ENCODE results near the gene FOXP4.

Gene FOXP4

GRCh38 chr6:41522780-41523548, 23.2 kb upstream of the FOXP4 start:
- Histone ChIP-seq H3K4me3 (ENCODE audit: extremely low read depth, insufficient read depth, low read length, poor library complexity, severe bottlenecking) (no peak overlapping the region), H3K4me1 (ENCODE audit: control insufficient read depth, insufficient read depth, low read length, poor library complexity, severe bottlenecking) (peaks cover 13% of the 10 kb centered on the region), H3K36me3 (ENCODE audit: control insufficient read depth, insufficient read depth, low read length) (no peaks in the 10 kb centered on the region), H3K9me3 (ENCODE audit: control insufficient read depth, low read length) (no peaks in the 10 kb centered on the region), H3K27ac (ENCODE audit: low read depth, low read length, severe bottlenecking) (no peak overlapping the region)
- 87 to 90% methylated on average over 9 to 14 of the region's 15 CpGs for WGBS, 2 experiments (ENCODE audit: insufficient coverage in 2 of 2)

- H3K4me3 ChIP-seq (ENCODE audit: extremely low read depth, insufficient read depth, low read length, poor library complexity, severe bottlenecking): no peak overlapping the region
- H3K9me3 ChIP-seq (ENCODE audit: control insufficient read depth, low read length): no peaks in the 10 kb centered on the region
- H3K36me3 ChIP-seq (ENCODE audit: control insufficient read depth, insufficient read depth, low read length): no peaks in the 10 kb centered on the region
- H3K4me1 ChIP-seq (ENCODE audit: control insufficient read depth, insufficient read depth, low read length, poor library complexity, severe bottlenecking): peaks cover 23% of the 10 kb centered on the region
- 67 to 85% methylated on average over 7 to 10 of the region's 14 CpGs for WGBS, 2 experiments (ENCODE audit: insufficient coverage in 2 of 2)
- no peak overlapping the region for H3K27ac ChIP-seq (ENCODE audit: low read depth, low read length, severe bottlenecking)
These were observed 22.1 kb upstream of the FOXP4 start for GRCh38 chr6:41523915-41524633.

- Histone ChIP-seq H3K4me1 (ENCODE audit: control insufficient read depth, insufficient read depth, low read length, poor library complexity, severe bottlenecking) (peaks cover 18% of the 10 kb centered on the region), H3K4me3 (ENCODE audit: extremely low read depth, insufficient read depth, low read length, poor library complexity, severe bottlenecking) (no peak overlapping the region), H3K36me3 (ENCODE audit: control insufficient read depth, insufficient read depth, low read length) (no peaks in the 10 kb centered on the region), H3K27ac (ENCODE audit: low read depth, low read length, severe bottlenecking) (no peak overlapping the region), H3K9me3 (ENCODE audit: control insufficient read depth, low read length) (no peaks in the 10 kb centered on the region)
- 48 to 63% methylated on average over 2 to 3 of the region's 7 CpGs for WGBS, 2 experiments (ENCODE audit: insufficient coverage in 2 of 2)
These were observed 21.6 kb upstream of the FOXP4 start for GRCh38 chr6:41524634-41525011.

- no peak overlapping the region for H3K4me3 ChIP-seq (ENCODE audit: extremely low read depth, insufficient read depth, low read length, poor library complexity, severe bottlenecking)
These were observed 18.3 kb upstream of the FOXP4 start for GRCh38 chr6:41527721-41528408.

GRCh38 chr6:41528409-41528963, 17.7 kb upstream of the FOXP4 start:
- H3K4me1 ChIP-seq (ENCODE audit: control insufficient read depth, insufficient read depth, low read length, poor library complexity, severe bottlenecking): peaks cover 24% of the 10 kb centered on the region
- no peaks in the 10 kb centered on the region for H3K9me3 ChIP-seq (ENCODE audit: control insufficient read depth, low read length)
- no peaks in the 10 kb centered on the region for H3K36me3 ChIP-seq (ENCODE audit: control insufficient read depth, insufficient read depth, low read length)
- H3K27ac ChIP-seq (ENCODE audit: low read depth, low read length, severe bottlenecking): no peak overlapping the region
- WGBS, 2 experiments (ENCODE audit: insufficient coverage in 2 of 2): 32 to 41% methylated on average over 5 of the region's 11 CpGs
- H3K4me3 ChIP-seq (ENCODE audit: extremely low read depth, insufficient read depth, low read length, poor library complexity, severe bottlenecking): no peak overlapping the region

More at GRCh38 chr6:41527721-41528408, 18.3 kb upstream of the FOXP4 start:
- Histone ChIP-seq H3K4me1 (ENCODE audit: control insufficient read depth, insufficient read depth, low read length, poor library complexity, severe bottlenecking) (peaks cover 24% of the 10 kb centered on the region), H3K36me3 (ENCODE audit: control insufficient read depth, insufficient read depth, low read length) (no peaks in the 10 kb centered on the region), H3K27ac (ENCODE audit: low read depth, low read length, severe bottlenecking) (no peak overlapping the region), H3K9me3 (ENCODE audit: control insufficient read depth, low read length) (no peaks in the 10 kb centered on the region)
- 15 to 31% methylated on average over 10 to 13 of the region's 14 CpGs for WGBS, 2 experiments (ENCODE audit: insufficient coverage in 2 of 2)

GRCh38 chr6:41529049-41529448, 17.1 kb upstream of the FOXP4 start:
- Histone ChIP-seq H3K4me1 (ENCODE audit: control insufficient read depth, insufficient read depth, low read length, poor library complexity, severe bottlenecking) (peaks cover 24% of the 10 kb centered on the region), H3K9me3 (ENCODE audit: control insufficient read depth, low read length) (no peaks in the 10 kb centered on the region), H3K4me3 (ENCODE audit: extremely low read depth, insufficient read depth, low read length, poor library complexity, severe bottlenecking) (no peak overlapping the region), H3K36me3 (ENCODE audit: control insufficient read depth, insufficient read depth, low read length) (no peaks in the 10 kb centered on the region), H3K27ac (ENCODE audit: low read depth, low read length, severe bottlenecking) (no peak overlapping the region)
- 97 to 100% methylated on average over 3 of the region's 5 CpGs for WGBS, 2 experiments (ENCODE audit: insufficient coverage in 2 of 2)

- Histone ChIP-seq H3K27ac (ENCODE audit: low read depth, low read length, severe bottlenecking) (no peak overlapping the region), H3K4me1 (ENCODE audit: control insufficient read depth, insufficient read depth, low read length, poor library complexity, severe bottlenecking) (peaks cover 24% of the 10 kb centered on the region), H3K9me3 (ENCODE audit: control insufficient read depth, low read length) (no peaks in the 10 kb centered on the region), H3K36me3 (ENCODE audit: control insufficient read depth, insufficient read depth, low read length) (no peaks in the 10 kb centered on the region), H3K4me3 (ENCODE audit: extremely low read depth, insufficient read depth, low read length, poor library complexity, severe bottlenecking) (no peak overlapping the region)
- WGBS, 2 experiments (ENCODE audit: insufficient coverage in 2 of 2): 74 to 82% methylated on average over 6 of the region's 7 CpGs
These were observed 16.2 kb upstream of the FOXP4 start for GRCh38 chr6:41529970-41530369.

GRCh38 chr6:41530476-41530875, 15.7 kb upstream of the FOXP4 start:
- 78 to 87% methylated on average over 4 to 7 of the region's 7 CpGs for WGBS, 2 experiments (ENCODE audit: insufficient coverage in 2 of 2)
- peaks cover 24% of the 10 kb centered on the region for H3K4me1 ChIP-seq (ENCODE audit: control insufficient read depth, insufficient read depth, low read length, poor library complexity, severe bottlenecking)
- H3K9me3 ChIP-seq (ENCODE audit: control insufficient read depth, low read length): no peaks in the 10 kb centered on the region
- no peaks in the 10 kb centered on the region for H3K36me3 ChIP-seq (ENCODE audit: control insufficient read depth, insufficient read depth, low read length)
- no peak overlapping the region for H3K27ac ChIP-seq (ENCODE audit: low read depth, low read length, severe bottlenecking)
- no peak overlapping the region for H3K4me3 ChIP-seq (ENCODE audit: extremely low read depth, insufficient read depth, low read length, poor library complexity, severe bottlenecking)

GRCh38 chr6:41531016-41531415, 15.2 kb upstream of the FOXP4 start:
- Histone ChIP-seq H3K4me3 (ENCODE audit: extremely low read depth, insufficient read depth, low read length, poor library complexity, severe bottlenecking) (no peak overlapping the region), H3K9me3 (ENCODE audit: control insufficient read depth, low read length) (no peaks in the 10 kb centered on the region), H3K4me1 (ENCODE audit: control insufficient read depth, insufficient read depth, low read length, poor library complexity, severe bottlenecking) (peaks cover 24% of the 10 kb centered on the region), H3K36me3 (ENCODE audit: control insufficient read depth, insufficient read depth, low read length) (no peaks in the 10 kb centered on the region), H3K27ac (ENCODE audit: low read depth, low read length, severe bottlenecking) (no peak overlapping the region)

GRCh38 chr6:41531591-41532582, 14.3 kb upstream of the FOXP4 start:
- Histone ChIP-seq H3K4me1 (ENCODE audit: control insufficient read depth, insufficient read depth, low read length, poor library complexity, severe bottlenecking) (peaks cover 24% of the 10 kb centered on the region), H3K9me3 (ENCODE audit: control insufficient read depth, low read length) (no peaks in the 10 kb centered on the region), H3K4me3 (ENCODE audit: extremely low read depth, insufficient read depth, low read length, poor library complexity, severe bottlenecking) (no peak overlapping the region), H3K36me3 (ENCODE audit: control insufficient read depth, insufficient read depth, low read length) (no peaks in the 10 kb centered on the region), H3K27ac (ENCODE audit: low read depth, low read length, severe bottlenecking) (no peak overlapping the region)
- 65 to 66% methylated on average over 18 to 19 of the region's 22 CpGs for WGBS, 2 experiments (ENCODE audit: insufficient coverage in 2 of 2)
